ENCODE results near the gene CACNA1F.

The CACNA1F gene

GRCh38 chrX:49233176-49233575, at the start of gene CACNA1F:
CACNA1F (minus strand) TSS chrX:49233340; CDS start chrX:49233309, 31 bp downstream.
- no peak for DNase-seq

GRCh38 chrX:49282647-49283011, 49.5 kb upstream of the CACNA1F start:
- no peak for DNase-seq

- DNase-seq, result peak in 1 of 2 experiments; percentile 26
Measured at GRCh38 chrX:49278081-49278480, 44.9 kb upstream of the CACNA1F start.

GRCh38 chrX:49277535-49277830, 44.3 kb upstream of the CACNA1F start:
- DNase-seq, result no peak

GRCh38 chrX:49276671-49277534, 43.8 kb upstream of the CACNA1F start:
- peak; percentile 56 to 68 for DNase-seq

- no peak for DNase-seq
Measured at GRCh38 chrX:49276207-49276606, 43.1 kb upstream of the CACNA1F start.

- DNase-seq, result peak; percentile 65 to 69
Measured at GRCh38 chrX:49273181-49273727, 40.1 kb upstream of the CACNA1F start.

GRCh38 chrX:49272421-49272820, 39.3 kb upstream of the CACNA1F start:
- DNase-seq, result no peak

- DNase-seq, result no peak
Measured at GRCh38 chrX:49271341-49271740, 38.2 kb upstream of the CACNA1F start.

- DNase-seq, result no peak
Measured at GRCh38 chrX:49270249-49270921, 37.2 kb upstream of the CACNA1F start.

GRCh38 chrX:49269767-49270248, 36.7 kb upstream of the CACNA1F start, which contains the start of gene PPP1R3F:
PPP1R3F (plus strand) TSS chrX:49269793; CDS start chrX:49269870, 77 bp downstream.
- DNase-seq, result no peak

GRCh38 chrX:49269010-49269766, 36.0 kb upstream of the CACNA1F start:
- DNase-seq, result peak; percentile 93 to 94

GRCh38 chrX:49268702-49269009, 35.5 kb upstream of the CACNA1F start:
- no peak for DNase-seq

- DNase-seq, result no peak
Measured at GRCh38 chrX:49266523-49267445, 33.6 kb upstream of the CACNA1F start.

GRCh38 chrX:49264460-49264859, 31.3 kb upstream of the CACNA1F start, which contains the start of gene FOXP3:
FOXP3 (minus strand) TSS chrX:49264710; CDS start chrX:49258505, 6,205 bp downstream.
- DNase-seq, result no peak

- no peak for DNase-seq
Measured at GRCh38 chrX:49263631-49264030, 30.5 kb upstream of the CACNA1F start.

- DNase-seq, result no peak
Measured at GRCh38 chrX:49262603-49263002, 29.5 kb upstream of the CACNA1F start.

- no peak for DNase-seq
Measured at GRCh38 chrX:49260221-49260985, 27.3 kb upstream of the CACNA1F start.

GRCh38 chrX:49258749-49259124, 25.6 kb upstream of the CACNA1F start:
- no peak for DNase-seq

- DNase-seq, result no peak
Measured at GRCh38 chrX:49257846-49258748, 25.0 kb upstream of the CACNA1F start.
